ENCODE results near the gene KIAA1671.
A peak's percentile ranks its signal among the peaks of the same experiment; 100 is the strongest.

The KIAA1671 gene

DNA sequence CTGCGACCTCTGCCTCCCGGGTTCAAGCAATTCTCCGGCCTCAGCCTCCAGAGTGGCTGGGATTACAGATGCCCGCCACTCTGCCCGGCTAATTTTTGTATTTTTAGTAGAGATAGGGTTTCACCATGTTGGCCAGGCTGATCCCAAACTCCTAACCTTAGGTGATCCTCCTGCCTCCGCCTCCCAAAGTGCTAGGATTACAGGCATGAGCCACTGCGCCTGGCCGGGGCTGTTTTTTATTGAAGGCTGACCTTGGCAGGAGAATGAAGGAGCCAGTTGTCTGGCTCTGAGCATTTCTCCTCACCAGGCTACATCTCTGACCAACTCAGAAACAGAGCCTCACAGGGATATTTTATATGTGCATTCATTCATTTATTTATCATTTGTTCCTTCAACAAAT is 2.3 kb downstream of the KIAA1671 start:
- H3K36me3 ChIP-seq (ENCODE audit: control insufficient read depth, insufficient read depth, low read length), result no peaks in the 10 kb centered on the region
- H3K27me3 ChIP-seq (ENCODE audit: control insufficient read depth, insufficient read depth, low read length), result no peaks in the 10 kb centered on the region
- no peaks in the 10 kb centered on the region for H3K9me3 ChIP-seq (ENCODE audit: control insufficient read depth, insufficient read depth, low read length)
- peaks cover 5% of the 10 kb centered on the region for H3K4me1 ChIP-seq (ENCODE audit: control insufficient read depth, insufficient read depth, low read length)
- H3K4me3 ChIP-seq (ENCODE audit: low read depth, low read length), result no peak overlapping the region
- no peak overlapping the region for H3K9ac ChIP-seq (ENCODE audit: low read depth, low read length)

DNA sequence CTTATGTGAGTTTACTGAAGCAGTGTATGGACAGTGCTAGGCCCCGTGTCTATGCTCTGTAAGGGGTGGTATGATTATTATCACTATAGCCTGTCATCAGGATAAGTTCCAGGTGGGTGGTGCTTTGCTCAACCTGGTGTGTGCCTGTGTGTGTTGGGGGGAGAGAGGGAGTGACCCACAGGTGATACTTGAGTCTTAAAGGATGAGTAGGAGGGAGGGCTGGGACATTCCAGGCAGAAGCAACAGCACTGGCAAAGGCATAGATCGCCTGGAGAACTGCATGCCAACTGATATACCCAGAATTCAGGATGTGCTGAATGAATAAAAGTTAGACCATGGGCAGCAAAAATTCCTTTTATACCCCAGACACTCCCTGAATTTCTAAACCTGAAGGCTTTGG is 4.5 kb downstream of the KIAA1671 start:
- Histone ChIP-seq H3K36me3 (ENCODE audit: control insufficient read depth, insufficient read depth, low read length) (no peaks in the 10 kb centered on the region), H3K9ac (ENCODE audit: low read depth, low read length) (no peak overlapping the region), H3K4me1 (ENCODE audit: control insufficient read depth, insufficient read depth, low read length) (peaks cover 5% of the 10 kb centered on the region)

DNA sequence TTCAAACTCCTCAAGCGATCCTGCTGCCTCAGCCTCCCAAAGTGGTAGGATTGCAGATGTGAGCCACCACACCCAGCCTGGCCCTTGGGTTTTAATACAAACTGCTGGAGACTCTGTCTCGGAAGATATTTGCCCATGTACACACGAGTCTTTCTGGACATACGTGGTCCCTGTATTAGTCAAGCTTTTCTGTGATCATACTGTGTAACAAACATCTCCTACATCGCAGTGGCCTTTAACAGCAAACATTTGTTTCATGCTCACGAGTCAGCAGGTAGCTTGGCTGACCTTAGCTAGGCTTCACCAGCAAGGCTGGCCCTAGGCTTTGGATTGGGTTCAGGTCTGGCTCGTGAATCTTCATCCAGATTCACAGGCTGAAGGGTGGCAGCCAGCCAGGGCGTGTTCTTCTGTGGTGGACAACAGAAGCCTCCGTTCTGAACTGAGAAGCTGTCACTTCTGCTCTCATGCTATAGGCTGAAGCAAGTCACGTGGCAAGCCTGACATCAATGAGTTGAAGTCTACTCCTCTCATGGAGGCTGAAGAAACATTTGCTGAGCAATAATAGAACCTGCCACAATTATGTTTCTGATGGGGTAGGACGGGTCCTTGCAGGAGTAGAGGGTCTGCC is 8.8 kb downstream of the KIAA1671 start:
- H3K36me3 ChIP-seq (ENCODE audit: control insufficient read depth, insufficient read depth, low read length), result no peaks in the 10 kb centered on the region
- no peak overlapping the region for H3K9ac ChIP-seq (ENCODE audit: low read depth, low read length)
- no peaks in the 10 kb centered on the region for H3K4me1 ChIP-seq (ENCODE audit: control insufficient read depth, insufficient read depth, low read length)
- no peak overlapping the region for H3K4me3 ChIP-seq (ENCODE audit: low read depth, low read length)
- no peaks in the 10 kb centered on the region for H3K9me3 ChIP-seq (ENCODE audit: control insufficient read depth, insufficient read depth, low read length)
- H3K27me3 ChIP-seq (ENCODE audit: control insufficient read depth, insufficient read depth, low read length), result no peaks in the 10 kb centered on the region

More for the DNA sequence above, 4.5 kb downstream of the KIAA1671 start:
- Histone ChIP-seq H3K9me3 (ENCODE audit: control insufficient read depth, insufficient read depth, low read length) (no peaks in the 10 kb centered on the region), H3K4me3 (ENCODE audit: low read depth, low read length) (no peak overlapping the region), H3K27me3 (ENCODE audit: control insufficient read depth, insufficient read depth, low read length) (no peaks in the 10 kb centered on the region)

DNA sequence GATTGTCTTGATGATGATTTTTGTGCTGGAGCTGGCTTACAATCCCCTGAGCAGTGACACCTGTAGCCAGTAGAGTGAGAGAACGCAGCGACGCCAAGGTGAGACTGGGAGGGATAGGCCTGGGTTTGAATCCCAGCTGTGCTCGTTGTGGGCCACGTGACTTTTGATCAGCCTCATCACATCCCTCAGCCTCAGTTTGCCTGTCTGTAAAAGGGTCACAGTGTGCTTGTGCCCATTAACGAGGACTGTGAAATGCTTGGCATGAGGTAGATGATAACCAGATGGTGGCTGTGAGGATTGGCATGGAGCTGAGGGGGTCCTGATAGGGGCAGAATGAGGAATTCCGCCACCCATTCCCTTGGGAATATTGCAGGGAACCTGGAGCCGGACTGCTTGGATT is 9.6 kb downstream of the KIAA1671 start:
- no peaks in the 10 kb centered on the region for H3K27me3 ChIP-seq (ENCODE audit: control insufficient read depth, insufficient read depth, low read length)
- H3K4me1 ChIP-seq (ENCODE audit: control insufficient read depth, insufficient read depth, low read length), result no peaks in the 10 kb centered on the region
- no peak overlapping the region for H3K9ac ChIP-seq (ENCODE audit: low read depth, low read length)
- no peak overlapping the region for H3K4me3 ChIP-seq (ENCODE audit: low read depth, low read length)
- no peaks in the 10 kb centered on the region for H3K36me3 ChIP-seq (ENCODE audit: control insufficient read depth, insufficient read depth, low read length)
- no peaks in the 10 kb centered on the region for H3K9me3 ChIP-seq (ENCODE audit: control insufficient read depth, insufficient read depth, low read length)

DNA sequence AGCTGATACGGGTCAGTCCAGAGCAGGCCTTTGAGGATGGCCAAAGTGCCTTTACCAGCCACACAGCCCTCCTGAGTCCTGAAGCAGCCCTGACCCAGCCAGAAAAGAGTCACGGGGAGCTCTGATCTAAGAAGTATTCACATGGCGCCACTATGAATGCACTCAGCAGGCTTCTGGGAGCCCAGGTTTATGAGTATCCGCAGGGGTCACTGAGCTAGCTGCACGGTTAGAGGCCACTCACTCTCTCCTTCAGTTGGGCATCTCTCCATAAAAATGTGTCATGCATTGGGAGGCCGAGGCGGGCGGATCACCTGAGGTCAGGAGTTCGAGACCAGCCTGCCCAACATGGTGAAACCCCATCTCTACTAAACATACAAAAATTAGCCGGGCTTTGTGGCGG is 10.3 kb downstream of the KIAA1671 start:
- Histone ChIP-seq H3K36me3 (ENCODE audit: control insufficient read depth, insufficient read depth, low read length) (no peaks in the 10 kb centered on the region), H3K9ac (ENCODE audit: low read depth, low read length) (no peak overlapping the region), H3K4me3 (ENCODE audit: low read depth, low read length) (no peak overlapping the region), H3K4me1 (ENCODE audit: control insufficient read depth, insufficient read depth, low read length) (no peaks in the 10 kb centered on the region), H3K9me3 (ENCODE audit: control insufficient read depth, insufficient read depth, low read length) (no peaks in the 10 kb centered on the region), H3K27me3 (ENCODE audit: control insufficient read depth, insufficient read depth, low read length) (no peaks in the 10 kb centered on the region)

DNA sequence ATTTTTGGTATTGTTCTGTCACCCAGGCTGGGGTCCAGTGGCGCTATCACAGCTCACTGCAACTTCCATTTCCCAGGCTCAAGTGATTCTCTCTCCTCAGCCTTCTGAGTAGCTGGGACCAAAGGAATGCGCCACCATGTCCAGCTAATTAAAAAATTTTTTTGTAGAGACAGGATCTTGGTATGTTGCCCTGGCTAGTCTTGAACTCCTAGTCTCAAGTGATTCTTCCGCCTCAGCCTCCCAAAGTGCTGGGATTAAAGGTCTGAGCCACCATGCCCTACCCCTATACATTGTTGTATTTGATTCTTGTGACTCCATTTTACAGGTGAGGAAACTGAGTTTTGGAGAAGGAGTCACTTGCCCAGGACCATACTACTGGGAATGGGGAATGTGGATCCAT is 11.9 kb downstream of the KIAA1671 start:
- H3K36me3 ChIP-seq (ENCODE audit: control insufficient read depth, insufficient read depth, low read length), result no peaks in the 10 kb centered on the region
- no peak overlapping the region for H3K4me3 ChIP-seq (ENCODE audit: low read depth, low read length)
- peaks cover 2% of the 10 kb centered on the region for H3K4me1 ChIP-seq (ENCODE audit: control insufficient read depth, insufficient read depth, low read length)

DNA sequence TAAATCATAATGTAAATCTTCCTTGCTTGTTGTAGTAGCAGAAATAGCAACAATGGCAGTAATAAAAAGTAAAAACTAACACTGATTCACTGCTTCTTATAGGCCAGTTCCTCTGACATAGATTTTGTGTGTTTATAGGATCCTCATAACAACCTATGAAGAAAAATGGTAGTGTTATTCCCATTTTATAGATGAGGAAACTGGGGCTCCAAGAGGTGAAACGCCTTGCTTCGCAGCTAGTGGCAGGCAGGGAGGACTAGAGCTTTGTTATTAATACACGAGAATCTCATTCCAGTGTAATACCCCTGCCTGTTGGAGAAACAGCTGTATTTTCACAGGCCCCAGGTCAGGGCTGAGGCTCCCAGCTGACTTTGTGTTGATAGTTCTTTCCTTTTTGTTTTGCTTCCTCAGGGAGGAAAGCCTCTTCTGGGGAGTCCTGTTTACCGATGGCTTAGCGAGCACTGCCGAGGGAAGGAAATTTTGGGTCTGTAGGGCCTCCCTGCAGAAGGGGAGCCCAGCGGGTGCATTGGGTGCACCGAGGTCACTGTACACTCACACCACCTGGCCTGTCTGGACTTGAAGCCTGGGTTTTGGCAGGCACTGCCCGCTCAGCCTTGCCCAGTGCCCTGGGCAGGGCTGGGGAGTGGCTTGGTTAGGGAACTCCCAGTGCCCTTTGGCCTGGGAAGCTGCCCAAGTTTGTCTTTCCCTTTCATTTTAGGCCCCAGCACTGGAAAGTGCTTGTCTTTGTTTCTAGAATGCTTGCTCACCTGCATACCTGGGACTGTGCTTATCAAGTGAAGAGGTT is 13.5 kb downstream of the KIAA1671 start:
- no peak overlapping the region for H3K4me3 ChIP-seq (ENCODE audit: low read depth, low read length)
- H3K9ac ChIP-seq (ENCODE audit: low read depth, low read length), result peak overlapping the region; percentile 49
- peaks cover 2% of the 10 kb centered on the region for H3K4me1 ChIP-seq (ENCODE audit: control insufficient read depth, insufficient read depth, low read length)
- no peaks in the 10 kb centered on the region for H3K36me3 ChIP-seq (ENCODE audit: control insufficient read depth, insufficient read depth, low read length)
- H3K9me3 ChIP-seq (ENCODE audit: control insufficient read depth, insufficient read depth, low read length), result no peaks in the 10 kb centered on the region
- H3K27me3 ChIP-seq (ENCODE audit: control insufficient read depth, insufficient read depth, low read length), result no peaks in the 10 kb centered on the region

More for the DNA sequence above, 11.9 kb downstream of the KIAA1671 start:
- Histone ChIP-seq H3K27me3 (ENCODE audit: control insufficient read depth, insufficient read depth, low read length) (no peaks in the 10 kb centered on the region), H3K9ac (ENCODE audit: low read depth, low read length) (no peak overlapping the region), H3K9me3 (ENCODE audit: control insufficient read depth, insufficient read depth, low read length) (no peaks in the 10 kb centered on the region)

DNA sequence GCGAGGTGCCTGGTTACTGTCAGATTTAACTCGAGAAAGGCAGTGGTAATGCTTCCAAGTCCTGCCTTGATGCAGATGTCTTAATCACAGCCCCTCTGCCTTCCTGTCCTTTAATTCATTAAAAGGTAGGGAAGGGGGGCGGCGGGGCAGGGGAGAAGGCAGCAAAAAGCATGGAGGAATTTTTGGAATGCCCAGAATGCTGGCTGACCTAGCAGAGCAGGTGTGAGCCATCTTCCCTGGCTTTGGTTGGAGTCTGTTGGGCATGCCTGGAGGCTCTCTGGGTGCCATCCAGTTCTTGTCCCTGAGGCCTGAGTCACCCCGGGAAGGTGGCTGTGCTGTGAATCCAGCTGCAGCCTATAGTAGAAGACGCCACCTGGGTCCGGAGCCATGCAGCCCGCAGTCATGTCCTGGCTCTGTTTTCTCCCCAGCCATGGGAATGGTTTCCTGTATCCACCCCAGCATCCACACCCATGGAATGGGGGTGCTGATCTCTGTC is 15.6 kb downstream of the KIAA1671 start:
- H3K36me3 ChIP-seq (ENCODE audit: control insufficient read depth, insufficient read depth, low read length), result no peaks in the 10 kb centered on the region
- peaks cover 2% of the 10 kb centered on the region for H3K4me1 ChIP-seq (ENCODE audit: control insufficient read depth, insufficient read depth, low read length)
- H3K27me3 ChIP-seq (ENCODE audit: control insufficient read depth, insufficient read depth, low read length), result no peaks in the 10 kb centered on the region
- no peak overlapping the region for H3K4me3 ChIP-seq (ENCODE audit: low read depth, low read length)
- H3K9me3 ChIP-seq (ENCODE audit: control insufficient read depth, insufficient read depth, low read length), result no peaks in the 10 kb centered on the region
- H3K9ac ChIP-seq (ENCODE audit: low read depth, low read length), result no peak overlapping the region

DNA sequence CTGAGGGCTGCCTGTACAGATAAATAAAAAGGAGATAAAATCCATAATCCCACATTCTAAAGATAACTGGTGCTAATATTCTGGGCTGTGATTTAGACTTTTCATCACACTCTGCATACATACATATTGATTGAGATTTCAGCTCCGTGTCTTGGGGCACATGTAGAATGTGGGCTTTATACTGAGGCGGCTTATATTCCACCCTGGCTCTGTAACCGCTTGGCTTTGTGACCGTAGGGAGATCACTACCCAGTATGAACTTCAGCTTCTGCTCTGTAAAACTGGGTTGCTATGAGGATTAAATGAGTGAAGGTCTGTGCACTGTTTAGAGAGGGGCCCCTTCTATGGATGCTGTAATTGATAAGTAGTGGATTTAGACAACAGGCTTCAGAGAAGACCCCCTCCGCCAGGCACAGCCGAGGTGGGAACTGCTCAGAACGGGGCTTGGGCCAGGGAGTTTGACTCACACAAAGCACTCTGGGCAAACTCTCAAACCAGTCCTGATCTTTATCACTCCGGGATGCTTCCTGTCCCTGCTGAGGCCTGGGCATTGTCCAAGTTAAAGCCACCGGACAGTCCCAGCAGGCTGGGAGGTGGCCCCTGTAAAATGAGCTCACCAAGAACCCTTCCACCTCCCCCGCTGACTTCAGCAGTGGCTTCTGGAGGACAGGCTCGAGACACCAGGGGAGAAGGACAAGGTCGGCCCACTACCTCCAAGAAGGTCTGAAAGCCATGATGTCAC is 17.2 kb downstream of the KIAA1671 start:
- H3K4me3 ChIP-seq (ENCODE audit: low read depth, low read length), result no peak overlapping the region
- H3K9ac ChIP-seq (ENCODE audit: low read depth, low read length), result no peak overlapping the region
- no peaks in the 10 kb centered on the region for H3K9me3 ChIP-seq (ENCODE audit: control insufficient read depth, insufficient read depth, low read length)
- no peaks in the 10 kb centered on the region for H3K27me3 ChIP-seq (ENCODE audit: control insufficient read depth, insufficient read depth, low read length)
- H3K36me3 ChIP-seq (ENCODE audit: control insufficient read depth, insufficient read depth, low read length), result no peaks in the 10 kb centered on the region
- peaks cover 2% of the 10 kb centered on the region for H3K4me1 ChIP-seq (ENCODE audit: control insufficient read depth, insufficient read depth, low read length)

DNA sequence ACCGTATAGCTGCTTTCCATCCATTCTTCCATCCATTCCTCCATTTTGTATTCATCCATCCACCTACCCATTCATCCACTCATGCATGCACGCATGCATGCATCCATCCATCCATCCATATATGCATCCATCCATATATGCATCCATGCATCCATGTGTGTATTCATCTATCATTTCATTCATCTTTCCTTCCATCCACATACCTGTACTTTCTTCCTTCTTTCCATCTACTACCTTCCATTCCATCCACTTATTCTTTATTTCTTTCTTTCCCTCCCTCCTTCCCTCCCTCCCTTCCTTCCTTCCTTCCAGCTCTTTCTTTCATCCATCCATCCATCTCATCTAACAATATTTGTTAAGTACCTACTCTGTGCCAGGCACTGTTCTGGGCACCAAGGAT is 19.9 kb downstream of the KIAA1671 start:
- Histone ChIP-seq H3K36me3 (ENCODE audit: control insufficient read depth, insufficient read depth, low read length) (no peaks in the 10 kb centered on the region), H3K4me1 (ENCODE audit: control insufficient read depth, insufficient read depth, low read length) (peaks cover 8% of the 10 kb centered on the region), H3K27me3 (ENCODE audit: control insufficient read depth, insufficient read depth, low read length) (no peaks in the 10 kb centered on the region), H3K9ac (ENCODE audit: low read depth, low read length) (no peak overlapping the region), H3K4me3 (ENCODE audit: low read depth, low read length) (no peak overlapping the region), H3K9me3 (ENCODE audit: control insufficient read depth, insufficient read depth, low read length) (no peaks in the 10 kb centered on the region)

DNA sequence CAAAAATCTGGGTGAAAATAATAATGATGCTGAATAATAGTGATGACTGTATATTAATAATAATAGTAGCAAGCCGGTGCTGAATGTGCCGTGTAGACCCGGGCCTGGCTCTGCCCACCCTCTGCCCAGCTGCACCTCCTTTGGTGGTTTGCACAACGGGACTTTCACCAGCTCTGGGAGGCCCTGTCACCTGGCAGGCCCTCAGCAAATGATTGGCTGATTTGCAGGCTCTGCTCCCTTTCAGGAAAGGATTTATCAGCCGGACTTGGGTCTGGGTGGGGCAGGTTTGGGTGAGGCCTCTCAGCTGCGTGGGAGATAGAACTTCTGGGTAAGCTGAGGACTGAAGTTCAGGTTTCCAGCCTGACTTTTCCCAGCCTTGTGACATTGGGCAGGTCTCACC is 21.4 kb downstream of the KIAA1671 start:
- H3K9ac ChIP-seq (ENCODE audit: low read depth, low read length), result no peak overlapping the region
- no peaks in the 10 kb centered on the region for H3K36me3 ChIP-seq (ENCODE audit: control insufficient read depth, insufficient read depth, low read length)
- no peaks in the 10 kb centered on the region for H3K9me3 ChIP-seq (ENCODE audit: control insufficient read depth, insufficient read depth, low read length)
- no peaks in the 10 kb centered on the region for H3K27me3 ChIP-seq (ENCODE audit: control insufficient read depth, insufficient read depth, low read length)
- H3K4me3 ChIP-seq (ENCODE audit: low read depth, low read length), result no peak overlapping the region
- peaks cover 9% of the 10 kb centered on the region for H3K4me1 ChIP-seq (ENCODE audit: control insufficient read depth, insufficient read depth, low read length)
